Mesothelial cell of epicardium (in vitro differentiated cells): Measurements from ENCODE around the gene CEACAM3. TPM values are rescaled to one million over a fixed set of nuclear protein-coding genes. Genes with fewer than 3 reads are reported as not detected.
"Not testable (repeated sequence)": the region's sequence is repeated elsewhere in the genome, so short reads cannot be mapped to it uniquely, and the experiment has no call there.

Experiments
- DNase-seq, 2 experiments: peaks; one replicate each; pipeline ENCODE4 v3.0.0; 2021; ENCODE audit warnings: low spot score in 2 of 2; ENCODE audit not compliant: unreplicated experiment in 2 of 2
- H3K27ac Mint-ChIP-seq: 2 replicates; pipeline ENCODE4 v1.8.0; 2021; ENCODE audit warnings: mixed read lengths
- H3K27me3 Mint-ChIP-seq: 2 replicates; pipeline ENCODE4 v1.8.0; 2021; ENCODE audit warnings: low read depth, mixed read lengths
- H3K36me3 Mint-ChIP-seq: 2 replicates; pipeline ENCODE4 v1.8.0; 2021; ENCODE audit warnings: mixed read lengths
- H3K4me1 Mint-ChIP-seq: 2 replicates; pipeline ENCODE4 v1.8.0; 2021; ENCODE audit warnings: mixed read lengths
- H3K4me3 Mint-ChIP-seq: 2 replicates; pipeline ENCODE4 v1.8.0; 2021; ENCODE audit warnings: mild to moderate bottlenecking, moderate library complexity, mixed read lengths
- H3K9me3 Mint-ChIP-seq: 2 replicates; pipeline ENCODE4 v1.8.0; 2021; ENCODE audit warnings: mixed read lengths
- CTCF ChIP-seq: fragments of 200-600 bp; sonication (generic); IDR thresholded peaks from one replicate; pipeline ENCODE4 v1.5.0; 2021; ENCODE audit warnings: antibody characterized with exemption; ENCODE audit not compliant: unreplicated experiment
- total RNA-seq: library from RNA; stranded (reverse); gene quantifications from 3 replicates; pipeline ENCODE4 v1.2.1, GENCODE V29; 2021

The CEACAM3 gene
- total RNA-seq, 1 donor from 2014 or later: not detected

DNA sequence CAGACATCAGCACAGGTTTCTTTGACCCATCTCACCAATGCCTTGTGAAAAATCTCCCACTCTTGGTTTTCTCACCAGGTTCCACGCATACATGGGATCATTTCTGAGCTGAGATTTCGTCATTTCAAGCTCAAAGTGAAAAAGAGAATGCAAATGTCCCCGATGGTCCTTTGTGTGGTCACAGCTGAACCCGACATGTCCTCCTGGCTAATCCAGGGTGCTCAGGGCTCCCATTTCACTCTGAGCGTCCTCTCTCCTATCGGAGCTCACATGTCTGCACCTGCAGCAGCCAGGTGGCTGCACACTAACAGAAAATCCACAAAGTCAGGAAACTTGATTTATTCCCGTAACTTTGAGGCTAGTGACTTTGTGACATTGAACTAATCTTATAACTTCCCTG, 9.3 kb upstream of the CEACAM3 start:
- DNase-seq: no peak
- Mint-ChIP-seq H3K36me3 (no peaks in the 10 kb centered on the region), H3K27me3 (peaks cover 20% of the 10 kb centered on the region), H3K4me3 (no peak overlapping the region), H3K27ac (no peak overlapping the region), H3K9me3 (peaks cover 2% of the 10 kb centered on the region), H3K4me1 (no peaks in the 10 kb centered on the region)
- no peak for TF ChIP-seq CTCF

DNA sequence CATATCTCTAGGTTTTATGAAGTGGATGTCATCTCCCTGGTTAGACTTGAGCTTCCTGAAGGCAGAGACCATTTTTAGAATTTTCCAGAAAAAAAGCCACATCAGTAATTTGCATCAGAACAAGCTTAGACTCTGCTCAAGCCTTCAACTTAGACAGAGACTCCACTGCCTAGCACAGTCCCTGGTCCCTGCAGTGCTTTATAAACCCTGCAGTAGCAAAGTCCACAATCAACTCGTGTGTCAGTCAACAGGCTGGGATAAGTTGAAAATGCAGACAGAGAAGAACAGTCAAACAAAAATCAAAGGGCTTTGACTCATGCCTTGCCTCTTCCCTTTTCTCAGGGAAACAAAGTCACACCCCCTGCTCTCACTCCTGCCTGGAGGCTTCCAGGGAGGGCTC, 7.9 kb upstream of the CEACAM3 start:
- H3K27ac Mint-ChIP-seq, H3K9me3 Mint-ChIP-seq, H3K36me3 Mint-ChIP-seq, H3K4me1 Mint-ChIP-seq, H3K4me3 Mint-ChIP-seq, DNase-seq: not testable (repeated sequence)
- peaks cover 25% of the 10 kb centered on the region for H3K27me3 Mint-ChIP-seq

GRCh38 chr19:41789053-41789452, 7.3 kb upstream of the CEACAM3 start:
- not testable (repeated sequence) for DNase-seq, H3K4me3 Mint-ChIP-seq, H3K4me1 Mint-ChIP-seq, H3K9me3 Mint-ChIP-seq, H3K27ac Mint-ChIP-seq, H3K36me3 Mint-ChIP-seq
- peaks cover 25% of the 10 kb centered on the region for H3K27me3 Mint-ChIP-seq

DNA sequence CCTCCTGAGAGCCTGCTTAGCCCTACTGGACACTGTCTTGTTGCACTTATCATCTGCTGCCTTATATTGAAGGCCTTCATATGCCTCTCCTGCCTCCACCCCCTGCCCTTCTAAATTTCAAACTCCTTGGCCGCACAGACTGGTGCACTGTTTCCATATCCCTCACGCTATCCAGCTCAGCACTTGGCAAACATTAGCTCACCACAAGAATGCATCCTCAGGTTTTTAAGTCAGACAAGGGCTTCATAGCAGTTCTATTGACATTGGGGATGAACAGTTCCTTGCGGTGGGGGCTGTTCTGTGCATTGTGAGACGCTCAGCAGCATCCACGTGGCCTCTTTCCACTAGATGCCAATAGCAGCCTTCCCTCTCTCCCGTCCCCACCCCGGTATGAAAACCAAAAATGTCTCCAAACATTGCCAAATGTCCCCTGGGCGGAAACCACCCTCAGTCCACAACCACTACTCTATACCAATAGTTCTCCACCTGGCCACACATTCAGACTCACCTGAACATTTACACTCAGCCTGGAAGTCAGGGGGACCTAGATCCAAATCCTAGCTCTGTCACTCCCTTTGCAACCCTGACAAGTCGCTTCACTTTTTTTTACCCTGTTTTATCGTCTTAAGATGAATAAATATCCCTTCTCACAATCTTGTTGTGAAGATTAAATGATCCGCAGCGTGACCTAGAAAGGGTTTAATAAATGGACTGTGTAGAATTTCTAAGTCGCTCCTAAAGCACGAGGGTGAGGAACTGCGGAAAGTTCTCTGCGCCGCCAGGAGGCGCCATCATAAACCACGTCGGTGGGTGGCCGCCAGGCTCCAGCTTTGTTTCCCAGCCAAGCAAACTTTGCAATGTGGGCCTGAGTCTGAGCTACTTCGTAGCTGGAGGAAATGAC, 3.6 kb upstream of the CEACAM3 start:
- peaks cover 8% of the 10 kb centered on the region for H3K27me3 Mint-ChIP-seq
- no peak overlapping the region for H3K27ac Mint-ChIP-seq
- H3K9me3 Mint-ChIP-seq: peaks cover 18% of the 10 kb centered on the region
- H3K4me3 Mint-ChIP-seq: no peak overlapping the region
- DNase-seq: no peak
- H3K36me3 Mint-ChIP-seq: no peaks in the 10 kb centered on the region
- H3K4me1 Mint-ChIP-seq: no peaks in the 10 kb centered on the region
- no peak for TF ChIP-seq CTCF

DNA sequence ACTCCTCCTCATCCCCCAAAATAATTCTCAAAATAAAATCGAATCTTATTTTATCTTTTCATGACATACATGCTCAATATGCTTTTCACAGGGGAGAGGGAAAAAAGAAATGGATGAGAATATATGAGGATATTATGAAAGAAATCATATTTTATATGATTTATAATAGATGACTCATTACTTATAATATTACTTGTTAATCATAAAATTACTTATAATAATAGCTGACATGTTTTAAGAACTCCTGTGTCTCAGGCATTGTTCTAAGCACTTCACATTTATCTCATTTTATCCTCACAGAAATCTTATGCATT, 3.0 kb upstream of the CEACAM3 start:
- H3K9me3 Mint-ChIP-seq: peaks cover 20% of the 10 kb centered on the region
- peaks cover 8% of the 10 kb centered on the region for H3K27me3 Mint-ChIP-seq

DNA sequence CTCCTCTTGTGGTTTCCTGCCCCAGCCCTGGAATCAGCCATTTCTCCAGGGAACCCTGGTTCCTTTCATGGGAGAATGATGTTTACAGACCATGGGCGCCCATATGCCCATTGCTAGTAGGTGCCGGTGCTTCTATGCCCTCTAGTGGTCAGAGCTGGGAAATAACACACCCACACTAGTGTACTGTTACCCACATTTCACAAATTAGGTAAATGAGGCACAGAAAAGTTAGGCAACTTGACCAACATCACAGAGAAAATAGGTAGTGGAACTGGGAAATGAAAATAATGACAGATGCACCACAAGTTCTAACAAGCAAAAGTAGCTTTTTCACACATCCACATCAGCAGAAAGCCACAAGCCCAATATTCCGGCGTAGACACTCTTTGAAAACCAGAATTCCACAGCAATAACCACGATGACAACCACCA, 1.3 kb upstream of the CEACAM3 start:
- peak; percentile 65 for TF ChIP-seq CTCF
- Mint-ChIP-seq H3K27ac (no peak overlapping the region), H3K4me3 (no peak overlapping the region), H3K4me1 (no peaks in the 10 kb centered on the region), H3K9me3 (peaks cover 30% of the 10 kb centered on the region), H3K27me3 (peaks cover 8% of the 10 kb centered on the region), H3K36me3 (no peaks in the 10 kb centered on the region)
- DNase-seq: no peak

More for the DNA sequence above, 3.0 kb upstream of the CEACAM3 start:
- Mint-ChIP-seq H3K4me3 (no peak overlapping the region), H3K4me1 (no peaks in the 10 kb centered on the region), H3K36me3 (no peaks in the 10 kb centered on the region), H3K27ac (no peak overlapping the region)
- DNase-seq: no peak
- TF ChIP-seq CTCF: no peak
